ENCODE results near the gene TTLL12. TPM values are rescaled to one million over a fixed set of nuclear protein-coding genes. Genes with fewer than 3 reads are reported as not detected.

The TTLL12 gene
- total and polyA plus RNA-seq, 2 of the 8 experiments (the other 6 are each of a cell fraction or from before 2014, with no cell fraction given) = 101 to 124 TPM

DNA sequence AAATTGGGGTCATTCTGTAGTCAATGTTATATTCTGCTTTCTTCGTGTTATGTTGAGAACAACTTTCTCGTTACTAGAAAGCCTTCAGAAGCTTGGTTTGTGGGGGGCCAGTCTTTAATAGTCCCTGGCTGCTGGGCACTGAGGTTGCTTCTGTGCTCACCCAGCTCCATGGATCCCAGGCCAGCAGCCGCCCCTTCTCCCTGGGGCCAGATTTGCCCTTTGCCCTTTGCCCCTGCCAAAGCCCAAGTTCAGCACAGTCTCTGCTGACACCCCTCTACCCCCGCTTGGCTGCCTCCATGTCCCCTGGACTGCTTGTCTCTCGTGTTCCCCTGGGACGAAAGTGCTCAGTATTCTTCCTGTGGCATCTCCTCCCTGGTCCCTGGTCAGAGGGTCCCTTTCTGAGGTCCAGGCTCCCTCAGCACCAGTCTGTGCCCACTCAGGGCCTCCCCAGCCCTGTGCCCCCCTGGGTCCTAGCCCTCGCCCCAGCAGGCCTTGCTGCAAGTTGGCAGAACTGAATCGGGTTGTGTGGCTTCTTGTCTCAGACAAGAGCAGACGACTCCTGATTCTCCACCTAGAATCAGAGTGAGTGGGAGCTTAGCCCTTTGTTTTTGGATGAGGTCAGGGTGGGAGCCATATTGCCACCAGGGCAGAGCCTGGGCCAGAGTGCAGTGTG is 28.9 kb downstream of the TTLL12 start (continued):
- TF ChIP-seq RBBP5 (IDR thresholded peaks at IDR 0.05; ENCODE audit: borderline replicate concordance, low read depth, low read length) (no peak), CEBPB (IDR thresholded peaks at IDR 0.05; ENCODE audit: low read depth, low read length) (no peak)
- TF ChIP-seq, protein P1, sequence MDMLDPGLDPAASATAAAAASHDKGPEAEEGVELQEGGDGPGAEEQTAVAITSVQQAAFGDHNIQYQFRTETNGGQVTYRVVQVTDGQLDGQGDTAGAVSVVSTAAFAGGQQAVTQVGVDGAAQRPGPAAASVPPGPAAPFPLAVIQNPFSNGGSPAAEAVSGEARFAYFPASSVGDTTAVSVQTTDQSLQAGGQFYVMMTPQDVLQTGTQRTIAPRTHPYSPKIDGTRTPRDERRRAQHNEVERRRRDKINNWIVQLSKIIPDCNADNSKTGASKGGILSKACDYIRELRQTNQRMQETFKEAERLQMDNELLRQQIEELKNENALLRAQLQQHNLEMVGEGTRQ (IDR thresholded peaks at IDR 0.05; ENCODE audit: low read length) = no peak
- TF ChIP-seq, protein P2, sequence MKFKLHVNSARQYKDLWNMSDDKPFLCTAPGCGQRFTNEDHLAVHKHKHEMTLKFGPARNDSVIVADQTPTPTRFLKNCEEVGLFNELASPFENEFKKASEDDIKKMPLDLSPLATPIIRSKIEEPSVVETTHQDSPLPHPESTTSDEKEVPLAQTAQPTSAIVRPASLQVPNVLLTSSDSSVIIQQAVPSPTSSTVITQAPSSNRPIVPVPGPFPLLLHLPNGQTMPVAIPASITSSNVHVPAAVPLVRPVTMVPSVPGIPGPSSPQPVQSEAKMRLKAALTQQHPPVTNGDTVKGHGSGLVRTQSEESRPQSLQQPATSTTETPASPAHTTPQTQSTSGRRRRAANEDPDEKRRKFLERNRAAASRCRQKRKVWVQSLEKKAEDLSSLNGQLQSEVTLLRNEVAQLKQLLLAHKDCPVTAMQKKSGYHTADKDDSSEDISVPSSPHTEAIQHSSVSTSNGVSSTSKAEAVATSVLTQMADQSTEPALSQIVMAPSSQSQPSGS (IDR thresholded peaks at IDR 0.05; ENCODE audit: low read length) = no peak
